ENCODE measurements around the gene NTM. TPM values are rescaled to one million over a fixed set of nuclear protein-coding genes. Genes with fewer than 3 reads are reported as not detected.

NTM gene
- total RNA-seq, 1 experiment from 2014 or later, result 9.9 TPM

DNA sequence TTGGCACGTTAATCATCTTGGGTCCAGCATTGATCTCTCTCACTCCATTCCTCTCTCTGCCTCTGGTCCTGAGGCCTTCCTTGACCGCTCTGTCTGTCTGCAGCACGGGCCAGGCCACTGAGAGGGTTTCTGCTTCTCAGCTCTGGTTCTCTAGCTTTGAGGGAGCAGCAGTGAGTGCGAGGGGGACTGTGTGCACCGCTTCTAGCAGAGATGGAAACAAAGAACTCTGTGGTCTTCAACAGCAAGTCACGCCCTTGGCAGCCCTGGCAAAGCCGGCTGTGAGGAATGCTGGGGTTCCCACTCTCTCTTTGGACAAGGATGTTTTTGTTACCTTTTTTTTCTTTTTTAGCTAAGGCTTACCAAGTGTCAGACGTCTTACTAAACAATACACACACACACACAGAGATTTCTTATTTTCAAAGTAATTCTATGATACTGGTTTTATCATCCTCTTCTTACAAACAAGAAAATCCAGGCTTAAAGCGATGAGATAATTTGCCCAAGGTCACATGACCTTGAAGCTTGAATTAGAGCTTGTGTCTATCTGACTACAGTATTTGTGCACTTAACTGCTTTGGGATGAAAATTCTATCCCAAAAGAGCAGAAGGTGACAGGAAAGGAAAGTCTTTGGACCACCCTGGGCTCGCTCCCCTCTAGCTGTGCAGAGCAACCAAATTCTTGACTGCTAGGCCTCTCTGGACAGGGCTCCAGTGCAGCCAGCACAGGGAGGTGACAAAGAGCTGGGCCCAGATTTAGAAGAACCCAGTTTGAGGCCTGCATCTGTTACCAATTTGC lies 293.2 kb downstream of the NTM start:
- Histone ChIP-seq H3K4me2 (ENCODE audit: insufficient read depth, insufficient read length, low read length) (no peak overlapping the region), H4K8ac (replicated peaks; ENCODE audit: insufficient read length, low read depth, low read length) (no peak overlapping the region), H3K23me2 (ENCODE audit: insufficient read length, low read depth, low read length, poor library complexity, severe bottlenecking) (no peaks in the 10 kb centered on the region), H4K91ac (ENCODE audit: insufficient read length, low read depth, low read length) (no peak overlapping the region), H3K56ac (ENCODE audit: insufficient read length, low read depth, low read length) (no peak overlapping the region), H2BK120ac (ENCODE audit: low read depth, low read length, poor library complexity, severe bottlenecking) (no peak overlapping the region), H3K18ac (ENCODE audit: insufficient read length, low read depth, low read length) (peak overlapping the region; percentile 74), H3K79me1 (ENCODE audit: insufficient read depth, low read depth, low read length, poor library complexity, severe bottlenecking) (no peaks in the 10 kb centered on the region), H2BK20ac (ENCODE audit: low read depth, low read length, poor library complexity, severe bottlenecking) (no peak overlapping the region), H3K27ac (ENCODE audit: insufficient read length, low read depth, low read length) (no peak overlapping the region), H2BK5ac (ENCODE audit: insufficient read length, low read length) (no peak overlapping the region), H3K14ac (ENCODE audit: insufficient read depth, low read length) (peak overlapping the region; percentile 31; the same call in 1 of the 2 replicates), H3K79me2 (ENCODE audit: insufficient read depth, low read length) (no peaks in the 10 kb centered on the region), H4K5ac (ENCODE audit: insufficient read length, low read depth, low read length) (no peak overlapping the region), H3T11ph (ENCODE audit: low read length) (no peak overlapping the region), H2BK12ac (ENCODE audit: insufficient read length, low read depth, low read length) (no peak overlapping the region), H3K9me3 (ENCODE audit: control insufficient read depth, low read depth, low read length) (no peaks in the 10 kb centered on the region), H4K20me1 (ENCODE audit: control insufficient read depth, insufficient read depth, insufficient read length) (no peaks in the 10 kb centered on the region), H3K27me3 (ENCODE audit: insufficient read depth, low read length) (no peaks in the 10 kb centered on the region), H2AFZ (ENCODE audit: low read length) (no peak overlapping the region), H3K4ac (ENCODE audit: low read depth, low read length) (no peak overlapping the region), H3K9ac (ENCODE audit: extremely low read depth, insufficient read length, low read length) (no peak overlapping the region), H3K4me1 (ENCODE audit: insufficient read depth, low read length) (peaks cover 21% of the 10 kb centered on the region; the same call in 1 of the 2 replicates), H2AK5ac (ENCODE audit: insufficient read length, low read length) (no peak overlapping the region), H2BK15ac (ENCODE audit: low read depth, low read length) (0 out of 2 replicates have a peak overlapping the region, but pooled peaks have one; percentile 43), H3K23ac (ENCODE audit: insufficient read length, low read depth, low read length) (no peak overlapping the region)
- no peak for DNase-seq
- no CpG with 5 or more reads among the region's 10 CpGs for WGBS (ENCODE audit: extremely low coverage, insufficient read length, low lambda C conversion rate)
- peaks cover 2% of the 10 kb centered on the region for H3K27me3 Mint-ChIP-seq (ENCODE audit: low read depth)
- H3K36me3 Mint-ChIP-seq (ENCODE audit: insufficient read depth in 1 of 3, low read depth in 3 of 3), result no peaks in the 10 kb centered on the region
- H3K9me3 Mint-ChIP-seq, result no peaks in the 10 kb centered on the region; a peak in 1 of 5 replicates
- TF ChIP-seq, protein P1, sequence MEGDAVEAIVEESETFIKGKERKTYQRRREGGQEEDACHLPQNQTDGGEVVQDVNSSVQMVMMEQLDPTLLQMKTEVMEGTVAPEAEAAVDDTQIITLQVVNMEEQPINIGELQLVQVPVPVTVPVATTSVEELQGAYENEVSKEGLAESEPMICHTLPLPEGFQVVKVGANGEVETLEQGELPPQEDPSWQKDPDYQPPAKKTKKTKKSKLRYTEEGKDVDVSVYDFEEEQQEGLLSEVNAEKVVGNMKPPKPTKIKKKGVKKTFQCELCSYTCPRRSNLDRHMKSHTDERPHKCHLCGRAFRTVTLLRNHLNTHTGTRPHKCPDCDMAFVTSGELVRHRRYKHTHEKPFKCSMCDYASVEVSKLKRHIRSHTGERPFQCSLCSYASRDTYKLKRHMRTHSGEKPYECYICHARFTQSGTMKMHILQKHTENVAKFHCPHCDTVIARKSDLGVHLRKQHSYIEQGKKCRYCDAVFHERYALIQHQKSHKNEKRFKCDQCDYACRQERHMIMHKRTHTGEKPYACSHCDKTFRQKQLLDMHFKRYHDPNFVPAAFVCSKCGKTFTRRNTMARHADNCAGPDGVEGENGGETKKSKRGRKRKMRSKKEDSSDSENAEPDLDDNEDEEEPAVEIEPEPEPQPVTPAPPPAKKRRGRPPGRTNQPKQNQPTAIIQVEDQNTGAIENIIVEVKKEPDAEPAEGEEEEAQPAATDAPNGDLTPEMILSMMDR (conservative IDR thresholded peaks at IDR 0.05), result no peak
- no peak overlapping the region for H3K4me3 Mint-ChIP-seq
- H3K27ac Mint-ChIP-seq, result no peak overlapping the region
- H3K4me1 Mint-ChIP-seq, result peaks cover 32 to 44% of the 10 kb centered on the region in 2 experiments
